ENCODE results near the gene SNX9.
"Not testable (repeated sequence)": the region's sequence is repeated elsewhere in the genome, so short reads cannot be mapped to it uniquely, and the experiment has no call there.

Gene SNX9

DNA sequence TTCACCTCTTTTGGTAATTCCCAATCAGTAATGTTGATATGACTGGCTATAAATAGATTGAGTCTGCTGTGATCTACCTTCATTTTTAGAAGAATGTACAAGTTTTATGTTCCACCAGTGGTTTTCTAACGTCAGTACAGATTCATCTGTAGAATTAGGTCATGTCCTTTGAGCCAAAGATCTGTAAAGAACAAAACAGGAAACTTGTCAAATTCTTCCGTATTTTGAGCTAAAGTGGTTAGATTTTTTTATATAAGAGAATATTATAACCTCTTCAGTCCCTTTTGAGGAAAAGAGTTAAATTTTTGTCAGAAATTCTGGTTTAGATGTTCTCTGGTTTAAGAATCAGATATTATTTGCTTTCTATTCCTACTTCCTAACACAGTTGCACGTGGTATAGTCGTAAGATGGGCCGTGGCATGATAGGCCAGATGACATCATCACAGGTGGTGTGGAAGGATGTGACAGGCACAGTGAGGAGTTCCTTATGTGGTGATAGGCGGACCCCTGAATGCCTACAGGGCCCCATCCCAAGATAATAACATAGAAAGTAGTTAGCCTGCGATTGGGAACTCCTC, 62.3 kb downstream of the SNX9 start:
- peak in 1 of 2 donors; percentile 37 for DNase-seq (ENCODE audit: low read depth in 2 of 2)

DNA sequence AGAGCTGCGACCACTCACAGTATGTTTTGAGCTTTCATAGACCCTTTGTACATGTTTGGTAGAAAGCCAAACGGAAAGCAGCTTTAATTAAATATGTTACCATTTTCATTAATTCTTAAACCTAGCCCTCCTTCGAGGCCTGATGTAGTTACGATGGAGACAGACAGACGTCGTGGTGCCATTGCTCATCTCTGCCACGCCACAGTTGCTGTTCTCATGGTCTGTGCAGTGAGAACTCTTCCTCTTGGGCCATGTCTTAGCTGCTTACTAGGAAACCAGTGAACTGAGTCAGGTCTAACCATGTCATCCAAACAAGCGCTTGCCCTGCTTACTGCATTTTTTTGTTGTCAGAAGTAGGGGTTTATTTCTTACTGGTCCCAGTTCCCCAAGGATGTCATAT, 62.8 kb downstream of the SNX9 start:
- peak in 1 of 2 donors; percentile 39 for DNase-seq (ENCODE audit: low read depth in 2 of 2)

DNA sequence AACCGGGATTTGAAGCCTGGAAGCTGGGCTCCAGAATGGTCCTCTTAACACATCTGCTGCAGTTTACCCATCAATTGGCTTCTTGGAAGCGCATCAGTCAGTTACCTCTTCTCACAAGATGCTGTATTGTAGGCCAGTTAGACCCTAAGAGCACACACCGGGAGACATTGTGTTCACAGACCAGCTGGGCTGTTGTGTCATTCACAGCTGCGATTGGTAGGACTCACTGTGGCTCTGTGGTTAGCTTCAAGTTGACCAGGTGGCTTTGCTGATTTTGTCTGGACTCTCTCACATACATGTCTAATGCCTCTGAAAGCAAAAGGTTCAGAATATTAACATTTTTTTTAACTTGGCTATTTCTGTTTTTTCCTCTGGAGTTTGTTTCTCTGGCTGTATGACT, 64.8 kb downstream of the SNX9 start:
- DNase-seq (ENCODE audit: low read depth in 2 of 2): no peak

DNA sequence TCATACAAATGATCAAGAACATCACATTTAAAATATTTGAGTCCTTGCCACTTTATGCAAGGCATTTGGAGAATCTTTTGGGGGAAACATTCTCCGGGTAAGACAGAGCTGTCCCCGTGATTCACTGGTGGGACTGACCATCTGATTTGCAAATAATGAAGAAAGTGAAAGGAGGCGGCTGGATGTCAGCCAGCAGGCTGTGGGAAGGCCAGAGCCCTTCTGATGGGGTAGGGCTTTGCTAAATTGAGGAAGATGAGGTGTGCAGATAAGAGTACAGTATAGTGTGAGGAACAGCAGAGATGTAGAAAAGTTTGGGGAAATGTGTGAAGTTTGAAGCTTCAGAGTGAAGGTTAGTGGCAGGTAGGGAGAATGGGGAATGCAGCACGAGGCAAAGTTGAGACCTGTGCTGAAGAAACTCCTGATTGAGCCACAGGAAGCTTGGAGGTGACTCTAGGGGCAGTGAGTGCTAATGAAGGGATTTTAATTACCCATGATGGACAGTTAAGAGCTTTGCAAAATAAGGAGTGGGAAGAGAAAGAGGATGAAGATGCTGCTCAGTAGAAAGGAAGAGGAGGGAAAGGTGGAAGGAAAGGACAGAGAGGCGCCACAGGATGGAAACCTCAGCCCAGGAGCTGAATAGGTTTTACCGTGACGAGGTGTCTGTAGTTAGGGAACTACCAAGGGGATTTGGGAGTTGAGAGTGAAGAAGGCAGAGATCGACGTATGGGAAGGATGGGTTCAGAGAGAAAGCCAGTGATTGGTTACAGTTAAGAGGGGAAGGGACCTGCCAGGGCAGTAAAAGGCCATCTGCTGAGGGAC, 68.7 kb downstream of the SNX9 start:
- DNase-seq (ENCODE audit: low read depth in 2 of 2): no peak

DNA sequence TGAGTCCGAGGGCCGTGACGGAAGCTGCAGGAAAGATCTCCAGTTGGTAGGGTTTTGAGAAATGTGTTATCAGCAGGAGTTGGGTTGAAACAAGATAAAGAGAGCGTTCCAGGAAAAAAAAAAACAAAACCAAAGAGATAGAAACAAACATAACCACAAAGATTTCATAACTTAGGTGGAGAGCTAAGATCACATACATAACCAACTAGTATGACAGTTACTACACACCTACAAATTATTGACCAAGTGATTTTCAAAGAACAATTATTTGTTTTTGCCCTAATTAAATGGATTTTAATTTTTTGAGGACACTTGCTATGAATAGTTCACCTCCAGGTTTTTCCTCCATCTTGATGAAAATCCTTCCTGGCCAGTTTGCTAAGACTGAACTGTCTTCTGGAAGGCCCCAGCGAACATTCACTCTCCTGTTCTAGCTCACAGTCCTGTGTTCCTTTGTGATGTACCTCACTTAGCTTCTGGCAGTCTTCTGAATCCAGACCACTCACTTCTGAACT, 69.4 kb downstream of the SNX9 start:
- no peak for DNase-seq (ENCODE audit: low read depth in 2 of 2)

DNA sequence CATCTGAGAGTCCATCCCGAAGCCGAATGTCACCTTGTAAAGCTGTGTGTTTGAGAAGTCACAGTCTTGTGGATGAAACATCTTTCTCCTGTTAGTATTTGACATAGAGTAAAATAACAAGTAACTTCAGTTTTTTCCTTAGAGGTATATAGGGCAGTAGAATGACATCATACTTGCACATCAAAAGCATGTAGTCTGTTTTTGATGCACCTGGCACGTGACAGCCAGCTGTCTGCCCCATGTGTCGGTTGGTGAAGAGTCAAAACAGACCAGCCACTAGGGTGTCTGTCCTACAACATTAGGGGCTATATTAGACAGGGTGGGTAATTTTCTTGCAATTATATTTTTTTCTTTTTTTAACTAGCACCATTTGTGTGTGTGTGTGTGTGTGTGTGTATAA, 70.2 kb downstream of the SNX9 start:
- no peak for DNase-seq (ENCODE audit: low read depth in 2 of 2)

DNA sequence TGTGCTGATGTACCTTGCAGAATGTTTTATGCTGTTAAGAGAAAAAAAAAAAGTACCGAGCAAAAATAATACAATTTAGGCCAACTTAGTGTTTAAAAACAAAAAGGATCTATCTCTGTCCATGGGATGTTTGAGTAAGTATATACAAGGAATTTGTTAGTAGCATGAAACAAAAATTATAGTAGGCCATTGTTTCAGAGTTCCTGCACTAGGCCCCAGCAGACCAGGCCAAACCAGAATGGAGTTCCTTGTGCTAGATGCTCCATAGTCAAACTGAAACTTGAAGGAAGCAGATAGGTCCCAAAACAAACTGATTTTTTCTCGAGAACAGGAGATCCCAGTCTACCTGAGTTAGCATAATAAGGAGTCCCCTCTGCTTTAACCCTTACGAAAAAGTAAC, 72.5 kb downstream of the SNX9 start:
- DNase-seq (ENCODE audit: low read depth in 2 of 2): no peak

DNA sequence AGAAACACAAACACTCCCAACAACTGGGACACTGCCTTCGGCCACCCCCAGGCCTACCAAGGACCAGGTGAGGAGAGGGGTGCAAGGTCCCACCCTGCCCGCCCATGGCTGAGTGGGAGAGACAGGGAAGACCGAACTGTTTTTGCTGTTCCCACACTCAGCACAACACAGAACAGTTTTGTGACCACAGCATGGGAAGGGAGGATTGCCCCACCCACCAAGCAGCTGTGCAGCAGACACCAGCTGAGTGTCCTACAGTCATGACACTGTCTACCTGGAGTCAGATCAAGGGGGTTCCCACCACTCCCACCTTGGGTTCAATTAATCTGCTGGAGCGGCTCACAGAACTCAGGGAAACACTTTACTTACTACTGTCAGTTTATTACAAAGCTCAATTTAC, 73.9 kb downstream of the SNX9 start:
- no peak for DNase-seq (ENCODE audit: low read depth in 2 of 2)

DNA sequence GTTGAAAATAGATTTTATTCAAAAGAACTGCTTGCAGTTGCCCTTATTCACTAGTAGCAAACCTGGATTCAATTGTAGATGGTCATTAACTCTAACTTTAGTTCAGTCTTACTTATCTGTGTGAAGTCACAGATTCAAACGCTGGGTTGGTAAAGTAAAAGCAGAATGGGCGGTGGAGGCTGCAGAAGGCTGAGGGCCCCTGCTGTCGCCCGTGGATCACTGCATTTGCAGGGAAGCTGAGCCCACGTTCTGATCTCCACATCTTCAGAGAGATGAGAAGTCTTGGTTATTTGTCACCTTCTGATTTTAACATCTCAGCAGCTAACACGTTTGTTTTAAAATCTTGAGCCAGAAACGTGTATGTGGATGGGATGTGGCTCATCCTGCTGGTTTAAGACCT, 75.1 kb downstream of the SNX9 start:
- no peak for DNase-seq (ENCODE audit: low read depth in 2 of 2)

DNA sequence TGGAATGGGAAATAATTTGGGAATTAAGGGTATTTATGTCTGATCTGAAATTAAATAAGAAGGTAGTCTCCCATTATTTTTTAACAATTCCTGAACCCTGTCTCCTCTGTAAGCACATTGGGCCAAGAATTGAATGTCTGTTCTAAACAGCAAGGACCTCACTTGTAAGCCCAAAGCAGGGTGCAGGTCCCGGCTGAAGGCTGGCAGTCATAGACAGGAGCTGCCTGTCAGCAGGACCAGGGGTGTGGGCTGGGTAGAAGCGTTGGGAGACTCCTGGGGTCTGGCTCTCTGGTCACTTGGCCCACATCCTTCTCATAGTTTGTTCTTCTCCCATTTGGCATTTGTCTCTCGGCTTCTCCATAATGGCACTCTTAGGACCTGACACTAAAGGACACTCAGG, 75.6 kb downstream of the SNX9 start:
- DNase-seq (ENCODE audit: low read depth in 2 of 2): no peak

DNA sequence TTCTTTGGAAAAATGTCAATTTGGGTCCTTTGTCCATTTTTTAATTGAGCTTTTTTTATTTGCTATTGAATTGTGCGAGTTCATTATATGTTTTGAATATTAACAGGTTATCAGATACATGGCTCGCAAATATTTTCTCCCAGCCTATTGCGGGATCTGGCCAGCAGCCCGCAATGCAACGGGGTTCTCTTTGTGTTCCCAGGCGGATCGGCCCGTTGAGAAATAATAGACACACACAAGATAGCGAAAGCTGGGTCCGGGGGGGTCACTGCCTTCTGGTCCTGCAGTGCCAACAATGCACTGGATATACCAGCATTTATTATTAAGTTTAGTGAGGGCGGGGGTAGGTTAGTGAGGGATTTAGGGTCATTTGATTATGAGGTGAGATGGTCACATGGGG, 77.2 kb downstream of the SNX9 start:
- not testable (repeated sequence) for DNase-seq (ENCODE audit: low read depth in 2 of 2)

DNA sequence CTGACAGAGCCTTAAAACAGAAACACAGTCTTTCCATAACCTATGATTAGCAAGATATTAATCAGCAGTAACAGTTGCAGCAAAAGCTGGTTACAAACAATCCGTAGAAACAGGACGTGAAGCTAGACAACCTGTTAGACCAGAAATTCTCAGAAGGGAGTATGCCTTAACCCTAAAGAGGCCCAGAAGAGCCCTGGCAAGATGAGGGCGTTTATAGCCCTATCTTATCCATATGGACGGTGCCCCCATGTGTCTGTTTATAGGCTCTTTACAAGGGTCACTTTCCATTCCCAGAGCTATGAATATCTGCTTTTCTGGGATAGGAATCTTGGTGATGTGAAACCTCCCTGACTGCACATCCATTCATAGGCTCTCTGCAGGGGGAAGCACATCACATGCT, 77.7 kb downstream of the SNX9 start:
- not testable (repeated sequence) for DNase-seq (ENCODE audit: low read depth in 2 of 2)

DNA sequence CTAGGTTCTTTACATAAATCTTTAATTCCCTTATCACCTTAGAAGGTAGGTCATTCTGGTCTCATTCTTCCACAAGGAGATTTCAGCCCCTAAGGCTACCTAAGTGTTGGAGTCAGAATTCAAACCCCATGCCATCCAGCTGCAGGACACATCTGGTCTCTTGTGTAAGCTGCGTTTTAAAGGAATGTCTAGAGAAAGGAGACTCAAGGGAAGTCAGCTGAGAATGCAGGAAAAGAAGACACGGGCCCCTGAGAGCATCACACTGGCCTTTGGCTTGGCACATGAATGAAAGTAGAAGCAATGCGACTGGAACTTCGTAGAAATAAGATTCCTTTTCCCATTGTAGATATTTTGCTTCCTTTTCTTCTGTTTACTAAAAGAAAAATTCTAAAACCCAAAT, 82.0 kb downstream of the SNX9 start:
- DNase-seq (ENCODE audit: low read depth in 2 of 2): no peak

DNA sequence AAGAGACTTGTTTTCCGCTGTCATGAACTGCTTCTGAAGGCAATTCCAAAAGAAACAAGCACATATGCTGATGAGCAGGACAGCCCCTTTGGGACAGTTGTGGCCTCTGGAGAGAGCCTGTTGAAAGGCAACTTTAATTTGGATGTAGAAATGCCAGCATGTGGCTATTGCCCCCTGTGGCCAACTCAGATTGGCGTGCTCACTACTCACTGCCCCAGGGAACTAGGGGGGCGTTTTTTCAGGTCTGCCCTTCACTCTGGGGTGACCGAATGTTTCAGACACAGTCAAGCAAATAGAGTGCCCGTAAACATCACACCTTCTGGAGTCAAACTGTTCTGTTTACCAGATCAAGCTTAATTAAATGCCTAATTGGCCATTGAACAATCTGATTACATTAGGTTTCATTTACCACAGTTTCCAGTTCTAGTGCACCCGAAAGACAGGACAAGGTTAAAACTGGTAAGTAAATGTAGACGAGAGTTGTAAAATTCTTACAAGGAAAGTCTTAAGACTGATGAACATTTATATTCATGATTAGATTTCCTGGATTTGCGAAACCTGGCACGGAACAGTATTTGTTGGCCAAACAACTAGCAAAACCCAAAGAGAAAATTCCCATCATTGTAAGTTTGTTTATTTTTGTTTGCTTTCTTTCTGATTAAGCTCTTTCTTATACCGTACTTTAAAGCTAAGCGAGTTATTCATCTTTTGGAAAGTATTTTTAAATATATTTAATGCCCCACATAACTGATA, 82.7 kb downstream of the SNX9 start:
- no peak for DNase-seq (ENCODE audit: low read depth in 2 of 2)

DNA sequence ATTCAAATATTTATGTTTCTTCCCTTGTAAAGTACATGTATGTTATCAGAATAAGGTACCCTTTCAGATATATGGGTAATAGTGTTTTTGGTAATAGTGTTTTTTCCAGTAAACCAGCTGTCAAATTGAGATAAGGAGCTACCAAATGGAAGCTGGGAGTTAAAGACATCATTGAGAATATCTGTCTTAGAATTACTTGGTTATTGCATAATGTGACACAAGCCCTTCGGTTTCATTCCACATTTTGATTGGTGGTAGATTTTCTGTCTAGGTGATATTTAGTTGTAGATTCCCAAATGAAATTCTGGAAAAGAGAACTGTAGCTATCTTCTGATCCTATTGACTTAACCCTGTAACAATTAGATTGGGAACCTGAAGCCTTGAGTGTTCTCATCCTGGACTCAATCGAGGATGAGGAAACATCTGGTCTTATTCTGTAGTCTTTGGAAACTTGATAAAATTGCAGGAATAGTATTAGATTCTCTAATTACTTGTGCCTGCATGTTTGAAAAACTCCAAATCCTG, 83.6 kb downstream of the SNX9 start:
- no peak for DNase-seq (ENCODE audit: low read depth in 2 of 2)

DNA sequence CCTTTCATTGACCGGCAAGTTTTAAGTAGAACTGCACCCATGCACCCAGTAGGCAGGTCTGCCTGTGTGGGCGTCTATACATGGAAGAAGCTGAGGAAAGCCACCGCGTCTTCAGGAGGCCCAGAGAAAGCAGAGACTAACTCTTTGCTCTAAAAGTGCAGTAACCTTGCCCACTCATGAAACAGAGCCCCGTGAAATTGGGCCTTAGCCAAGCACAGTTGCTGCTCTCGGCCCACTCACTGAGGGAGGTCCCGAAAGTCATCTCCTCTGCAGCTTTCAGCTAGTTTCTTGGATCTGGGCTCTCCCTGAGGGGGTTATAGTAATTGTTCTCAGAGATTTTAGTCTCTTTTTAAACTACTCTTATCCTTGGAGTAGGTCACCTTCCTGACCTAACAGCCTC, 84.6 kb downstream of the SNX9 start:
- DNase-seq (ENCODE audit: low read depth in 2 of 2): no peak

DNA sequence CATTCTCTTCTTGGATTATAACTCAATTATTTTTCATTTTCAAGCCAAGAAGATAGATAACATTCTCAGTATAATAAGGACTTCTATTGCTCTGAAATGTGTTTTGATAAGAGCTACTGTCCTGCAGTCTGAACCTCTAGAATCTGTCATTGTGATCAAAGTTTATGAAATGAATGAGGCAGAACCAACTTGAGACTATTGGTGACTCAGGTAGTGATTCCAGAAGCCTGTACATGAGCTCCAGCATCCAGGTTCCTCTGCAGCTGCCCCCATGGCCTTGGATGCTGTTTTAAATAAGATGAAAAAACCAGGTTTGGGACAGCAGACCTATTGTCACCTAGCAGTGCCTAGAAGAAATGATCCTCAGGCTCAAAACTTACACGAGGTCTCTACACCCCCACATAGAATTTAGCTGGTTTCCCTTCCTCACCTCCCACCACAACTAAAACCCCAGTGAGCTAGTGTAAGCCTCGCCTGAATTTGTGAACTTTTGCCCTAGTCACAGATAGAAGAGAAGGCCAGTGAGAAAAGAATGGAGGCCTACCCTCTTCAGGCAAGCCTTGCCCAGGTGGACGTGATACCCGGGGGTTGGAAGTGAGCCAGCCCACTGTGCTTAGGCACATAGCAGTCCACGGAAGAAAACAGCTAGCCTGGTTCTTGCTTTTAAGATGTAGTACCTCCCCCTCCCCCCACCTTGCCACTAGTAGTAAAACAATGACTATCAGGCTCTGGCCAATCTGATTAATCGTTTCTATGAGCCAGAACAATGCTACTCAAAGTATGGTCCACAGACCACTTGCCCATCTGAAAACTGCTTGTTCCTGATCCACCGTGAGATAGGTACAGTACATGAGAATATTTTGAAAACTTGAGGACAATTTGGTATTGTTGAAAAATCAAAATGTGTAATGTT, 85.6 kb downstream of the SNX9 start:
- DNase-seq (ENCODE audit: low read depth in 2 of 2): no peak

DNA sequence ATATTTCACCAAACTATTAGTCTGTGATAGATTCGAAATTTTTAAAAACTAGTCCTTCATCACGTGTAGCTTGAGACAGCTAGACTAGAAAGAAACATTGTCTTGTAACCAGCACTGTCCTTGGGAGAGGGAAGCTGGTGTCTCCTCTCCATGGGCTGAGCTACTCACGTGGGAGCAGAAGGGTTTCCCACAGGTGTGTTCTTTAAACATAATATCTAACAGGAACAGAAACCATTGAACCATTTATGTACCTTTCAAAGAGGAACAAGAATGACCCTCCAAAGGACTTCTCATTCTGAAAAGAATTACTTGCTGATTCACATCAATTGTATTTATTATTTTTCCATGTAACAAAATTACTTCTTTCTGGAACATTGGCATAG, 86.2 kb downstream of the SNX9 start:
- DNase-seq (ENCODE audit: low read depth in 2 of 2): no peak

DNA sequence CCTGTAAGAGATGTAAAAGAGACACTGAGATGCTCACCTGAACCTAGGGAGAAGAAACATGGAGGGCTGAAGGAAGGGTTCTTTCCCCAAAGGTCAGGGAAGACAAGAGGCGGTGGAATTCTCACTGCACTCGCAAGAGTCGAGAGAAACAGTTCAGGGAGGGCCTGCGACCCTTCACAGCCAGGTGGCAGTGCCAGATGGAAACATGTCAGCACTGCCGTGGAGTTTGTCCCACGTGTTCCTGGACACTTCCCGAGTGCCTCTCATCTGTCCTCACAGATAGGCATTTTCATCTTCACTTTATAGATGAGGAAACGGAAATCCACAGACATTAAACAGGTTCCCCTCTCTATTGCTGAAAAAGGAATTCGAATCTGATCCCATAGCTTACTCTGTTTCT, 88.2 kb downstream of the SNX9 start:
- no peak for DNase-seq (ENCODE audit: low read depth in 2 of 2)

DNA sequence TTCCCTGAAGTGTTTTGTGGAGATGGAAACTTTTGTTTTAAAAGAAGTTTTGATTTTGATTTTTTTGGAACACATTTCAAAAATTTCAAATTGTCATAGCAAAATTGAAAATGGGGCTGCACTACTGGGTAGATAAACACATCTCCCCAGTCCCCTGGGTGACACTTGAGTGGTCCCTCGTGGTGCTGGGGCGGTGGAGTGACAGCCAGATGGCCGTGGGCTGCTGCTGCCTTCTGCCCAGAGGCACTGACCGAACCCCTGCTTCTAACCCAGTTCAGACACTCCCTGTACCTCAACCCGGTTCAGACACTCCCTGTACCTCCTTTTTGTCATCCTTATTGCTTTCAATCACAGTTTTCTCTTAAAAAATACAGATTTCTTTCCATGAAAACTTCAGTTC, 88.7 kb downstream of the SNX9 start:
- no peak for DNase-seq (ENCODE audit: low read depth in 2 of 2)

DNA sequence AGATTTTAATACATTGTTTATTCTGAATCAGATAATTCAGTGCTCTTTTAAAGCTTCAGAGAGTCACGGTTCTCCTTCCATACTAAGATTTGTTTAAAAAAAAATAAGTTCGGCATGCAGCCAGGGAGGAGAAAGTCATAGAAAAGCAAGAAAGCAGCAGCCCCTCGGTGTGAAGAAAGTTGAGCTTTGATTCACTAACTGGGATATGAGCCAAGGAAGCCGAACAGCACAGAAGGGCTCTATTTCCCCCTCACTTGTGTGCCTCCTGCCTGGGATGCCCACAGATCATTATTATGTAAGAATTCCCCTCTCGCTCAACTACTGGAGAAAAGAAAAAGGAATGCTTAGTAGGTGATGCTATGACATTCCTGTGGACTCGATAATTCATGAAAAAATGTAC, 89.3 kb downstream of the SNX9 start:
- DNase-seq (ENCODE audit: low read depth in 2 of 2): no peak
